IPS-18a (cell line): ENCODE data around the gene GRIK2.
"Not testable (repeated sequence)": the region's sequence is repeated elsewhere in the genome, so short reads cannot be mapped to it uniquely, and the experiment has no call there.

Experiments
- H3K27ac ChIP-seq: one replicate; pipeline ENCODE4 v1.5.1; 2013; ENCODE audit warnings: low read length
- H3K27me3 ChIP-seq: one replicate; pipeline ENCODE4 v1.6.1; 2013; ENCODE audit warnings: mild to moderate bottlenecking, low read length; ENCODE audit not compliant: control insufficient read depth, insufficient read depth
- H3K36me3 ChIP-seq: one replicate; pipeline ENCODE4 v1.6.1; 2013; ENCODE audit warnings: low read depth, low read length; ENCODE audit not compliant: control insufficient read depth
- H3K4me1 ChIP-seq: one replicate; pipeline ENCODE4 v1.6.1; 2013; ENCODE audit warnings: low read depth, low read length; ENCODE audit not compliant: control insufficient read depth
- H3K4me3 ChIP-seq: one replicate; pipeline ENCODE4 v1.5.1; 2013; ENCODE audit warnings: low read length
- H3K9ac ChIP-seq: one replicate; pipeline ENCODE4 v1.6.1; 2013; ENCODE audit warnings: mild to moderate bottlenecking, low read length, moderate library complexity
- H3K9me3 ChIP-seq: one replicate; pipeline ENCODE4 v1.6.1; 2013; ENCODE audit warnings: low read depth, low read length; ENCODE audit not compliant: control insufficient read depth

The GRIK2 gene

GRCh38 chr6:102051001-102051400, 657.5 kb downstream of the GRIK2 start:
- H3K4me1 ChIP-seq, result no peaks in the 10 kb centered on the region
- H3K9ac ChIP-seq, result no peak overlapping the region
- H3K27ac ChIP-seq, result no peak overlapping the region
- no peaks in the 10 kb centered on the region for H3K36me3 ChIP-seq
- H3K27me3 ChIP-seq, result no peaks in the 10 kb centered on the region
- H3K9me3 ChIP-seq, result no peaks in the 10 kb centered on the region
- H3K4me3 ChIP-seq, result no peak overlapping the region

- H3K27me3 ChIP-seq, result no peaks in the 10 kb centered on the region
- H3K4me1 ChIP-seq, result no peaks in the 10 kb centered on the region
- no peak overlapping the region for H3K27ac ChIP-seq
- H3K9me3 ChIP-seq, result no peaks in the 10 kb centered on the region
- no peak overlapping the region for H3K9ac ChIP-seq
- no peaks in the 10 kb centered on the region for H3K36me3 ChIP-seq
- no peak overlapping the region for H3K4me3 ChIP-seq
These were observed 658.2 kb downstream of the GRIK2 start for GRCh38 chr6:102051720-102052119.

- no peak overlapping the region for H3K4me3 ChIP-seq
- H3K9me3 ChIP-seq, result no peaks in the 10 kb centered on the region
- no peaks in the 10 kb centered on the region for H3K36me3 ChIP-seq
- no peaks in the 10 kb centered on the region for H3K4me1 ChIP-seq
- H3K27me3 ChIP-seq, result no peaks in the 10 kb centered on the region
- no peak overlapping the region for H3K27ac ChIP-seq
- H3K9ac ChIP-seq, result no peak overlapping the region
These were observed 670.6 kb downstream of the GRIK2 start for GRCh38 chr6:102064142-102064541.

- Histone ChIP-seq H3K27ac (no peak overlapping the region), H3K36me3 (no peaks in the 10 kb centered on the region), H3K4me3 (no peak overlapping the region), H3K27me3 (no peaks in the 10 kb centered on the region), H3K9ac (no peak overlapping the region), H3K4me1 (no peaks in the 10 kb centered on the region), H3K9me3 (no peaks in the 10 kb centered on the region)
These were observed 672.8 kb downstream of the GRIK2 start for GRCh38 chr6:102066301-102066700.

GRCh38 chr6:102068349-102068929, 674.9 kb downstream of the GRIK2 start:
- no peak overlapping the region for H3K27ac ChIP-seq
- no peak overlapping the region for H3K9ac ChIP-seq
- no peaks in the 10 kb centered on the region for H3K9me3 ChIP-seq
- H3K4me1 ChIP-seq, result no peaks in the 10 kb centered on the region
- H3K27me3 ChIP-seq, result no peaks in the 10 kb centered on the region
- no peak overlapping the region for H3K4me3 ChIP-seq
- no peaks in the 10 kb centered on the region for H3K36me3 ChIP-seq

- H3K4me3 ChIP-seq, result no peak overlapping the region
- H3K27me3 ChIP-seq, result no peaks in the 10 kb centered on the region
- no peak overlapping the region for H3K27ac ChIP-seq
- no peaks in the 10 kb centered on the region for H3K36me3 ChIP-seq
- no peak overlapping the region for H3K9ac ChIP-seq
- H3K4me1 ChIP-seq, result no peaks in the 10 kb centered on the region
- H3K9me3 ChIP-seq, result no peaks in the 10 kb centered on the region
These were observed 682.0 kb downstream of the GRIK2 start for GRCh38 chr6:102075539-102075938.

GRCh38 chr6:102085257-102085656, 691.7 kb downstream of the GRIK2 start:
- no peaks in the 10 kb centered on the region for H3K36me3 ChIP-seq
- H3K27me3 ChIP-seq, result no peaks in the 10 kb centered on the region
- no peaks in the 10 kb centered on the region for H3K4me1 ChIP-seq
- H3K9ac ChIP-seq, result no peak overlapping the region
- no peaks in the 10 kb centered on the region for H3K9me3 ChIP-seq
- H3K4me3 ChIP-seq, result no peak overlapping the region
- no peak overlapping the region for H3K27ac ChIP-seq

GRCh38 chr6:102088160-102088559, 694.7 kb downstream of the GRIK2 start:
- H3K4me3 ChIP-seq, H3K9ac ChIP-seq, H3K27me3 ChIP-seq, H3K36me3 ChIP-seq, H3K9me3 ChIP-seq, H3K27ac ChIP-seq, H3K4me1 ChIP-seq: not testable (repeated sequence)

- no peaks in the 10 kb centered on the region for H3K36me3 ChIP-seq
- H3K27ac ChIP-seq, result no peak overlapping the region
- no peak overlapping the region for H3K9ac ChIP-seq
- no peaks in the 10 kb centered on the region for H3K27me3 ChIP-seq
- no peaks in the 10 kb centered on the region for H3K9me3 ChIP-seq
- no peaks in the 10 kb centered on the region for H3K4me1 ChIP-seq
- no peak overlapping the region for H3K4me3 ChIP-seq
These were observed 720.9 kb downstream of the GRIK2 start for GRCh38 chr6:102114402-102114801.

- Histone ChIP-seq H3K27ac (no peak overlapping the region), H3K9ac (no peak overlapping the region), H3K9me3 (no peaks in the 10 kb centered on the region), H3K4me3 (no peak overlapping the region), H3K27me3 (no peaks in the 10 kb centered on the region), H3K36me3 (no peaks in the 10 kb centered on the region), H3K4me1 (no peaks in the 10 kb centered on the region)
These were observed 722.4 kb downstream of the GRIK2 start for GRCh38 chr6:102115911-102116310.

GRCh38 chr6:102118034-102118433, 724.5 kb downstream of the GRIK2 start:
- Histone ChIP-seq H3K9me3 (no peaks in the 10 kb centered on the region), H3K27me3 (no peaks in the 10 kb centered on the region), H3K4me1 (no peaks in the 10 kb centered on the region), H3K36me3 (no peaks in the 10 kb centered on the region), H3K9ac (no peak overlapping the region), H3K27ac (no peak overlapping the region), H3K4me3 (no peak overlapping the region)
